ENCODE measurements around the gene PICK1.

DNA sequence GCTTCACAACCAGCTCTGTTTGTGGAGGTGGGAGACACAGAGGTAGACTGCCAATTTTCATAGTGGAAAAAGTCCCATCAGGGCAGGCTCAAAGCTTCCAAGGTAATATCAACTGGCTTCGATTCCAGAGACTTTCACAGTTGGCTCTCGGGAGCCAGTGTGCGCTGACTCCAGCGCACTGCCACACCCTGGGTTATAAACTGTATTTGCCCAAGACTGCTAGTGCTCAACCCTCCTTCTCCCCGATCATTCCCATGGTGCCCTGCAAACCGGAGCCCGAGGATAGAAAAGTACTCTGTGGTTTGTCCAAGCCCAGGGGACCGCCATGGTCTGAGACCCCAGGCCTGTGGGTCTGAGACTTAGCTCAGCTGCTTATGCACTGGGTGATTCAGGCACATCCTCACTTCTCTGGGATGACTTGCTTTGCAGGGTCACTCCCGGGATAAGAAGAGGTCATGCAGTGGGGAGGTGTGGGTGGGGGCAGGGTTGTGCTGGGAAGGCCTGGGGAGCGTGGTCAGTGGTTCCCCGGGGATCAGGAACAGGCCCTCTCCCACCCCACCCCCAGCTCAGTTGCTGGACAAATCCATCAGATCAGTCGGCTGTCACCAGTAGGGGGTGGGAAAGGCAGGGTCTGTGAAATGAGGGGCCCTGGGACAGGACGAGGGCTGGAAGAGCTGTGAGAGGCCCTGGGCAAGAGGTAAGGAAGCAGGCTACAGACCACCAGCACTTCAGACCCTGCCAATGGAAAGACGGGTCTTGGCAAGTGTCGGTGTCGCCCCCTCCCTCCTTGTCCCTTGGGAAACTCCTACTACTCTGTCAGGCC lies 26.7 kb upstream of the PICK1 start:
- TF ChIP-seq, protein P1, sequence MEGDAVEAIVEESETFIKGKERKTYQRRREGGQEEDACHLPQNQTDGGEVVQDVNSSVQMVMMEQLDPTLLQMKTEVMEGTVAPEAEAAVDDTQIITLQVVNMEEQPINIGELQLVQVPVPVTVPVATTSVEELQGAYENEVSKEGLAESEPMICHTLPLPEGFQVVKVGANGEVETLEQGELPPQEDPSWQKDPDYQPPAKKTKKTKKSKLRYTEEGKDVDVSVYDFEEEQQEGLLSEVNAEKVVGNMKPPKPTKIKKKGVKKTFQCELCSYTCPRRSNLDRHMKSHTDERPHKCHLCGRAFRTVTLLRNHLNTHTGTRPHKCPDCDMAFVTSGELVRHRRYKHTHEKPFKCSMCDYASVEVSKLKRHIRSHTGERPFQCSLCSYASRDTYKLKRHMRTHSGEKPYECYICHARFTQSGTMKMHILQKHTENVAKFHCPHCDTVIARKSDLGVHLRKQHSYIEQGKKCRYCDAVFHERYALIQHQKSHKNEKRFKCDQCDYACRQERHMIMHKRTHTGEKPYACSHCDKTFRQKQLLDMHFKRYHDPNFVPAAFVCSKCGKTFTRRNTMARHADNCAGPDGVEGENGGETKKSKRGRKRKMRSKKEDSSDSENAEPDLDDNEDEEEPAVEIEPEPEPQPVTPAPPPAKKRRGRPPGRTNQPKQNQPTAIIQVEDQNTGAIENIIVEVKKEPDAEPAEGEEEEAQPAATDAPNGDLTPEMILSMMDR (IDR thresholded peaks at IDR 0.05; ENCODE audit: insufficient read depth, low read depth, low read length): no peak
- TF ChIP-seq EZH2 (IDR thresholded peaks at IDR 0.05; ENCODE audit: insufficient read depth, low read length): no peak

Data from astrocyte (in vitro differentiated cells and primary cell).